KMS-11 (cell line): ENCODE data around the gene PDZRN3.

ENCODE experiments used
- H2AFZ ChIP-seq: fragments of 200-600 bp; sonication (generic); 2 replicates; pipeline ENCODE4 v1.6.1; 2016; ENCODE audit warnings: antibody characterized with exemption, mixed run types, low read depth
- H3K27ac ChIP-seq: fragments of 200-600 bp; sonication (generic); 2 replicates; pipeline ENCODE4 v1.6.1; 2016; ENCODE audit warnings: mild to moderate bottlenecking, mixed run types
- H3K27me3 ChIP-seq: fragments of 200-600 bp; sonication (generic); 2 replicates; pipeline ENCODE4 v1.6.1; 2017; ENCODE audit warnings: mild to moderate bottlenecking, low read depth, mixed run types, moderate library complexity; ENCODE audit not compliant: insufficient read depth
- H3K36me3 ChIP-seq: fragments of 200-600 bp; sonication (generic); 2 replicates; pipeline ENCODE4 v1.6.1; 2017; ENCODE audit warnings: mild to moderate bottlenecking, mixed run types; ENCODE audit not compliant: insufficient read depth
- H3K4me1 ChIP-seq: fragments of 200-600 bp; sonication (generic); 2 replicates; pipeline ENCODE4 v1.6.1; 2016; ENCODE audit warnings: mild to moderate bottlenecking, low read depth, mixed run types; ENCODE audit not compliant: poor library complexity, severe bottlenecking
- H3K4me2 ChIP-seq: fragments of 200-600 bp; sonication (generic); 2 replicates; pipeline ENCODE4 v1.7.0; 2016; ENCODE audit warnings: mild to moderate bottlenecking, mixed run types
- H3K4me3 ChIP-seq: fragments of 200-600 bp; sonication (generic); IDR thresholded peaks from 2 replicates; pipeline ENCODE4 v1.6.1; 2017; ENCODE audit warnings: low read depth, low read length, mixed read lengths; ENCODE audit not compliant: insufficient read depth
- H3K79me2 ChIP-seq: fragments of 200-600 bp; sonication (generic); 2 replicates; pipeline ENCODE4 v1.6.1; 2016; ENCODE audit warnings: low read depth, mixed run types; ENCODE audit not compliant: insufficient read depth
- H3K9ac ChIP-seq: fragments of 200-600 bp; sonication (generic); 2 replicates; pipeline ENCODE4 v1.6.1; 2016; ENCODE audit warnings: mild to moderate bottlenecking, mixed run types
- H4K20me1 ChIP-seq: fragments of 200-600 bp; sonication (generic); 2 replicates; pipeline ENCODE4 v1.6.1; 2016; ENCODE audit warnings: mild to moderate bottlenecking, mixed run types; ENCODE audit not compliant: insufficient read depth
- CTCF ChIP-seq: fragments of 200-600 bp; sonication (generic); conservative IDR thresholded peaks from 2 replicates; pipeline ENCODE4 v1.6.1; 2017; ENCODE audit warnings: low read depth, mild to moderate bottlenecking, antibody characterized with exemption, low read length, moderate library complexity, mixed read lengths

Gene PDZRN3

GRCh38 chr3:73407577-73407976 lies 217.2 kb downstream of the PDZRN3 start:
- Histone ChIP-seq H3K4me1 (no peaks in the 10 kb centered on the region), H3K9ac (no peak overlapping the region), H4K20me1 (no peaks in the 10 kb centered on the region), H3K79me2 (no peaks in the 10 kb centered on the region), H3K36me3 (no peaks in the 10 kb centered on the region), H3K4me3 (no peak overlapping the region), H2AFZ (no peak overlapping the region), H3K27ac (no peak overlapping the region), H3K4me2 (no peak overlapping the region), H3K27me3 (no peaks in the 10 kb centered on the region)
- TF ChIP-seq CTCF: no peak

- Histone ChIP-seq H4K20me1 (no peaks in the 10 kb centered on the region), H3K79me2 (no peaks in the 10 kb centered on the region), H3K4me2 (no peak overlapping the region), H2AFZ (no peak overlapping the region), H3K4me3 (no peak overlapping the region), H3K4me1 (no peaks in the 10 kb centered on the region), H3K27me3 (no peaks in the 10 kb centered on the region), H3K9ac (no peak overlapping the region), H3K27ac (no peak overlapping the region), H3K36me3 (no peaks in the 10 kb centered on the region)
- no peak for TF ChIP-seq CTCF
Observed at GRCh38 chr3:73405853-73406252, 218.9 kb downstream of the PDZRN3 start.

DNA sequence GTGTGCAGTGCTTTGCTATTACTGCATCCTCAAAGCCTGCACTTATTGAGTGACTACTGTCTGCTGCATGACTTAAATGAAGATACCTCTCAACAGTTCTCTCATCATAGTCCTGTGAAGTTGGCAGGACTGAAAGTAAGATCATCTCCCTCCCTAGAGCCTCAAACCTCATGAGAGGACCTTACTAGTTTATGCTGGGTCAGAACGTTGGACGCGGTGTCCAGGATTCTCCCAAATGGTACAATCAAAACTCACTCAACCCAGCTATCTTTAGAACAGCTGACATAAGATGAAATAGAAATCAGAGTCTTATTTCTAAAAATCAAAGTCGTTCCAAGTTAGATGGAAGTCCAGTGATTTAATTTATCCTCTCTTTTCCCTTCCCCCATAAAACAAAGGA lies 219.7 kb downstream of the PDZRN3 start:
- no peaks in the 10 kb centered on the region for H4K20me1 ChIP-seq
- H3K36me3 ChIP-seq: no peaks in the 10 kb centered on the region
- TF ChIP-seq CTCF: no peak
- H3K4me3 ChIP-seq: no peak overlapping the region
- H3K27ac ChIP-seq: no peak overlapping the region
- H3K4me1 ChIP-seq: no peaks in the 10 kb centered on the region
- H3K79me2 ChIP-seq: no peaks in the 10 kb centered on the region
- H3K4me2 ChIP-seq: no peak overlapping the region
- no peak overlapping the region for H3K9ac ChIP-seq
- H2AFZ ChIP-seq: no peak overlapping the region
- H3K27me3 ChIP-seq: no peaks in the 10 kb centered on the region

- Histone ChIP-seq H3K4me3 (no peak overlapping the region), H3K27me3 (no peaks in the 10 kb centered on the region), H3K27ac (no peak overlapping the region), H3K4me1 (no peaks in the 10 kb centered on the region), H2AFZ (no peak overlapping the region), H4K20me1 (no peaks in the 10 kb centered on the region), H3K4me2 (no peak overlapping the region), H3K79me2 (no peaks in the 10 kb centered on the region), H3K9ac (no peak overlapping the region), H3K36me3 (no peaks in the 10 kb centered on the region)
- no peak for TF ChIP-seq CTCF
Observed at GRCh38 chr3:73404435-73404834, 220.3 kb downstream of the PDZRN3 start.

- Histone ChIP-seq H4K20me1 (no peaks in the 10 kb centered on the region), H3K36me3 (no peaks in the 10 kb centered on the region), H2AFZ (no peak overlapping the region), H3K4me1 (no peaks in the 10 kb centered on the region), H3K4me3 (no peak overlapping the region), H3K79me2 (no peaks in the 10 kb centered on the region), H3K27me3 (no peaks in the 10 kb centered on the region), H3K9ac (no peak overlapping the region), H3K27ac (no peak overlapping the region), H3K4me2 (no peak overlapping the region)
- no peak for TF ChIP-seq CTCF
Observed at GRCh38 chr3:73403444-73403843, 221.3 kb downstream of the PDZRN3 start.
